SK-N-SH treated with all-trans-retinoic acid at 6 μM for 48 hours (cell line): ENCODE results near the gene CLDN24.

ENCODE experiments used
- ESRRG ChIP-seq: fragments of 250-450 bp; sonication (Bioruptor Pico); IDR thresholded peaks from 2 replicates; pipeline ENCODE4 v1.6.1; 2021; ENCODE audit warnings: mild to moderate bottlenecking
- PATZ1 ChIP-seq: fragments of 250-450 bp; sonication (Bioruptor Pico); IDR thresholded peaks from 2 replicates; pipeline ENCODE4 v1.8.0; 2020; ENCODE audit warnings: mild to moderate bottlenecking, moderate library complexity, borderline replicate concordance
- RARB ChIP-seq: fragments of 250-450 bp; sonication (Bioruptor Pico); IDR thresholded peaks from 2 replicates; pipeline ENCODE4 v1.8.0; 2021; ENCODE audit warnings: mild to moderate bottlenecking, moderate library complexity
- ZNF565 ChIP-seq: fragments of 450-650 bp; formaldehyde crosslinking; conservative IDR thresholded peaks from 2 replicates; pipeline ENCODE4 v1.5.0; 2020; ENCODE audit warnings: low read depth, mild to moderate bottlenecking, moderate library complexity

- no peak for TF ChIP-seq ESRRG (CRISPR knock-in tag)
- no peak for TF ChIP-seq PATZ1 (CRISPR knock-in tag)
- TF ChIP-seq ZNF565 = no peak
- no peak for TF ChIP-seq RARB
Observed at GRCh38 chr4:183333202-183333601, 11.0 kb upstream of the CLDN24 start.
